BLaER1 (cell line): Measurements from ENCODE around the gene CFAP221.

Experiments used
- H3K27ac ChIP-seq: shearing (Covaris generic); formaldehyde crosslinking; 2 replicates; pipeline ENCODE4 v1.8.1; 2022
- H3K27me3 ChIP-seq: shearing (Covaris generic); formaldehyde crosslinking; 2 replicates; pipeline ENCODE4 v1.8.1; 2022
- H3K36me3 ChIP-seq: shearing (Covaris generic); formaldehyde crosslinking; 2 replicates; pipeline ENCODE4 v1.8.1; 2022
- H3K4me1 ChIP-seq: shearing (Covaris generic); formaldehyde crosslinking; 2 replicates; pipeline ENCODE4 v1.8.1; 2022
- H3K4me2 ChIP-seq: shearing (Covaris generic); formaldehyde crosslinking; 2 replicates; pipeline ENCODE4 v1.8.1; 2022
- H3K4me3 ChIP-seq: shearing (Covaris generic); formaldehyde crosslinking; 2 replicates; pipeline ENCODE4 v1.8.1; 2022
- H3K9ac ChIP-seq: shearing (Covaris generic); formaldehyde crosslinking; 2 replicates; pipeline ENCODE4 v1.8.1; 2022
- H3K9me3 ChIP-seq: shearing (Covaris generic); formaldehyde crosslinking; 2 replicates; pipeline ENCODE4 v1.8.1; 2022
- H4K20me1 ChIP-seq: shearing (Covaris generic); formaldehyde crosslinking; 2 replicates; pipeline ENCODE4 v1.8.1; 2022
- Cebpa-rat ChIP-seq: shearing (Covaris generic); IDR thresholded peaks from 2 replicates; pipeline ENCODE4 v1.8.1; 2022

CFAP221 gene

GRCh38 chr2:119580550-119581072 is 36.4 kb downstream of the CFAP221 start:
- no peak for TF ChIP-seq Cebpa-rat
- H3K4me2 ChIP-seq, result no peak overlapping the region
- H3K9ac ChIP-seq, result no peak overlapping the region
- no peaks in the 10 kb centered on the region for H4K20me1 ChIP-seq
- no peaks in the 10 kb centered on the region for H3K36me3 ChIP-seq
- no peaks in the 10 kb centered on the region for H3K27me3 ChIP-seq
- no peaks in the 10 kb centered on the region for H3K4me1 ChIP-seq
- H3K4me3 ChIP-seq, result no peak overlapping the region
- no peak overlapping the region for H3K27ac ChIP-seq
- H3K9me3 ChIP-seq, result peaks cover 8% of the 10 kb centered on the region

DNA sequence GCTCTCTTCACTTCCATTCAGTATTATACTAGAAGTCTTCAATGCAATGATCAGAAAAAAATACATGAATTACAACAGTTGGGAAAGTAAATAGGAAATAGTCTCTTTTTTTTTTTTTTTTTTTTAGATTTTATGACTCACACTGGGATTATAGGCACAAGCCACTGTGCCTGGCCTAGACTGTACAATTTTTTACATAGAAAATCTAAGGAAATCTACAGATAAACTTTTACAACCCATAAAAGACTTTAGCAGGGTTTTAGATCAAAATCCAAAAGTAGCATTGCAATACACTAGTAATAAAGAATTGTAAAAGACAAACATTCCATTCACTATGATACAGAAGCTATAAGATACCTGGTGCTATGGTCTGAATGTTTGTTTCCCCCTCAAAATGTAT is 39.0 kb downstream of the CFAP221 start:
- H3K27me3 ChIP-seq, result no peaks in the 10 kb centered on the region
- no peaks in the 10 kb centered on the region for H3K36me3 ChIP-seq
- no peak for TF ChIP-seq Cebpa-rat
- H3K4me3 ChIP-seq, result no peak overlapping the region
- no peaks in the 10 kb centered on the region for H4K20me1 ChIP-seq
- no peak overlapping the region for H3K9ac ChIP-seq
- H3K27ac ChIP-seq, result no peak overlapping the region
- H3K4me1 ChIP-seq, result peaks cover 7% of the 10 kb centered on the region
- peaks cover 8% of the 10 kb centered on the region for H3K9me3 ChIP-seq
- H3K4me2 ChIP-seq, result no peak overlapping the region

DNA sequence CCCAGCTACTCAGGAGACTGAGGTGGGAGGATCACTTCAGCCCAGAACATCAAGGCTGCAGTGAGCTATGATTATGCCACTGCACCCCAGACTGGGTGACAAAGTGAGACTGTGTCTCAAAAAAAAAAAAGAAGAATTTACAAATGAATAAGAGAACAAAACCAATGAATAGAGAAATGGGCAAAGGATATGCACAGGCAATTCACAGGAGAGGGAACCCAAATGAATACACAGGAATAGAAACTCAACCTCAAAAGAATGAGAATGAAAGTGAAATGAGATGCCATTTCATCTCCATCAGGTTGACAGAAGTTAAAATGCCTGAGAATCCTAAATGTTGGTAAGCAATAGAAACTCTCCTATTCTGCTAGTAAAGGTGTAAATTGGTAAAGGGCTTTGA is 40.2 kb downstream of the CFAP221 start:
- Histone ChIP-seq H4K20me1 (no peaks in the 10 kb centered on the region), H3K4me2 (no peak overlapping the region), H3K4me3 (no peak overlapping the region), H3K4me1 (peaks cover 7% of the 10 kb centered on the region), H3K27ac (no peak overlapping the region), H3K36me3 (no peaks in the 10 kb centered on the region), H3K9me3 (peaks cover 8% of the 10 kb centered on the region), H3K9ac (no peak overlapping the region), H3K27me3 (no peaks in the 10 kb centered on the region)
- TF ChIP-seq Cebpa-rat, result no peak

DNA sequence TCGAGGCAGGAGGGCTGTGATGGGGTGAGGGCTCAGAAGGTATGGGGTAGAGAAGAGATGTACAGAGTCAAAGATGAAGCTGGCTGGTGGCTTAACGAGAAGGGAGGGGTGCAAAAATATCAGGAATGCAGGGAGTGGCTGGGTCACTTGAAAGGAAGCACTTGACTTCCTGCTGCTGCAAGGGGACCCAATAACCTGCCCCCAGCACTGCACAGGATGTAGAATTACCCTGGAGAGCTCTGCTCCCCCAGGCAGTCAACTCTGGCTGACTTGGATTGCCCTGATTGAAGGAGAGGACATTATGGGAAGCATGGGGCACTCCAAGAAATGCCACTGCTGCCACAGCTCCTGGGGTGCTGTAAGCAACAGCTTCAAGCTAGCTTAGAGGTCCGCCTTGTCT is 41.8 kb downstream of the CFAP221 start:
- Histone ChIP-seq H3K27me3 (no peaks in the 10 kb centered on the region), H3K9ac (no peak overlapping the region), H3K4me3 (no peak overlapping the region), H4K20me1 (no peaks in the 10 kb centered on the region), H3K27ac (no peak overlapping the region), H3K4me1 (peaks cover 7% of the 10 kb centered on the region), H3K9me3 (peaks cover 8% of the 10 kb centered on the region), H3K36me3 (no peaks in the 10 kb centered on the region), H3K4me2 (peak overlapping the region; percentile 25; the same call in 1 of the 2 replicates)
- TF ChIP-seq Cebpa-rat, result no peak

DNA sequence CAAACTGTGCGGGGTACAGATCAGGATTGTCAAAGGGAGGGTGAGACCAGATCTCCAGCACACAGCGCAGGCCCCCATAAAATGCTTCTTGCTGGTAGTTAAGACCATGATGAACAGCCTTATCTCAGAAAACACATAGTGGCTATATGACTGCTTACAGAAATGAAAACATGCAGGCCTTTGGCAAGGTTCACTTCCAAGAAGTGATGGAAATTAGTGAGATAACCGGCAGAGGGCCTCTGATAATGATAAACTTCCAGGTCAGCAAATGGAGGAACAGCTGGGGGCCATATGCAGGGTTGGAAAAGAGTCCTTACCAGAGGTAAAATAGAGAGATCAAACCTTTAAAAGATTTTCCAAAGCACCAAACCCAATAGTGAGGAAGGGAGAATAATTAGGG is 46.6 kb downstream of the CFAP221 start:
- H3K27me3 ChIP-seq, result no peaks in the 10 kb centered on the region
- no peak overlapping the region for H3K4me3 ChIP-seq
- H3K27ac ChIP-seq, result no peak overlapping the region
- H3K4me2 ChIP-seq, result no peak overlapping the region
- H3K4me1 ChIP-seq, result peaks cover 4% of the 10 kb centered on the region
- no peaks in the 10 kb centered on the region for H4K20me1 ChIP-seq
- H3K9me3 ChIP-seq, result no peaks in the 10 kb centered on the region
- H3K9ac ChIP-seq, result no peak overlapping the region
- no peak for TF ChIP-seq Cebpa-rat
- H3K36me3 ChIP-seq, result no peaks in the 10 kb centered on the region

DNA sequence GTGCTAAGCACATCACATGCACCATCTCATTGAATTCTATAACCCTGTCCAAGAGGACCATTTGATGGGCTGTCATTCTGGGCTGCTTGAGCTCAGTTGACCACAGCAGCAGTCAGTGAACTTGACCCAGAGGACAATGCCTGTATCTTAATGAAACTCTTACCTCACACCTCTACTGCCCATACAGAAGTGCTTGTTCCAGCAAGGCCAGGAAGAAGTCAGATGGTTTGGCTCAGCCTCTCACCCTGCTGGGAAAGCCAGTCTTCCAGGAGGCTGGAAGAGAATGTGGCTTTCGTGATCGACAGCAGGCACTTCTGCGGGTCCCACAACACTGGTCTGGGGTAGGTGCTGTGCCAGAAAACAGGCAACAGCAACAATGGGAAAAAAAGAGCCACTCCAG is 47.3 kb downstream of the CFAP221 start:
- Histone ChIP-seq H3K4me1 (no peaks in the 10 kb centered on the region), H3K9ac (no peak overlapping the region), H3K4me2 (no peak overlapping the region), H3K4me3 (no peak overlapping the region), H3K36me3 (no peaks in the 10 kb centered on the region), H4K20me1 (no peaks in the 10 kb centered on the region), H3K27me3 (no peaks in the 10 kb centered on the region), H3K9me3 (no peaks in the 10 kb centered on the region), H3K27ac (no peak overlapping the region)
- no peak for TF ChIP-seq Cebpa-rat

- Histone ChIP-seq H3K9ac (no peak overlapping the region), H3K27ac (no peak overlapping the region), H3K27me3 (no peaks in the 10 kb centered on the region), H3K4me3 (no peak overlapping the region), H3K4me2 (no peak overlapping the region), H4K20me1 (no peaks in the 10 kb centered on the region), H3K36me3 (no peaks in the 10 kb centered on the region), H3K9me3 (no peaks in the 10 kb centered on the region), H3K4me1 (no peaks in the 10 kb centered on the region)
- TF ChIP-seq Cebpa-rat, result no peak
Observed at GRCh38 chr2:119592436-119592835, 48.2 kb downstream of the CFAP221 start.

GRCh38 chr2:119596638-119597037 is 52.4 kb downstream of the CFAP221 start:
- no peaks in the 10 kb centered on the region for H3K9me3 ChIP-seq
- H3K36me3 ChIP-seq, result no peaks in the 10 kb centered on the region
- H4K20me1 ChIP-seq, result no peaks in the 10 kb centered on the region
- no peak overlapping the region for H3K4me3 ChIP-seq
- H3K27me3 ChIP-seq, result no peaks in the 10 kb centered on the region
- no peak overlapping the region for H3K27ac ChIP-seq
- H3K4me2 ChIP-seq, result no peak overlapping the region
- no peak overlapping the region for H3K9ac ChIP-seq
- no peak for TF ChIP-seq Cebpa-rat
- no peaks in the 10 kb centered on the region for H3K4me1 ChIP-seq

- Histone ChIP-seq H3K27me3 (no peaks in the 10 kb centered on the region), H3K36me3 (no peaks in the 10 kb centered on the region), H3K4me1 (no peaks in the 10 kb centered on the region), H4K20me1 (no peaks in the 10 kb centered on the region), H3K9ac (no peak overlapping the region), H3K4me2 (no peak overlapping the region), H3K9me3 (no peaks in the 10 kb centered on the region), H3K4me3 (no peak overlapping the region), H3K27ac (no peak overlapping the region)
- TF ChIP-seq Cebpa-rat, result no peak
Observed at GRCh38 chr2:119598596-119599263, 54.5 kb downstream of the CFAP221 start.

GRCh38 chr2:119599384-119599783 is 55.1 kb downstream of the CFAP221 start:
- Histone ChIP-seq H3K36me3 (no peaks in the 10 kb centered on the region), H3K9me3 (no peaks in the 10 kb centered on the region), H3K9ac (no peak overlapping the region), H4K20me1 (no peaks in the 10 kb centered on the region), H3K27ac (no peak overlapping the region), H3K4me2 (no peak overlapping the region), H3K4me1 (no peaks in the 10 kb centered on the region), H3K4me3 (no peak overlapping the region), H3K27me3 (no peaks in the 10 kb centered on the region)
- no peak for TF ChIP-seq Cebpa-rat

GRCh38 chr2:119605096-119605495 is 60.8 kb downstream of the CFAP221 start:
- Histone ChIP-seq H3K4me1 (no peaks in the 10 kb centered on the region), H3K9ac (no peak overlapping the region), H4K20me1 (no peaks in the 10 kb centered on the region), H3K36me3 (no peaks in the 10 kb centered on the region), H3K4me2 (no peak overlapping the region), H3K4me3 (no peak overlapping the region), H3K9me3 (no peaks in the 10 kb centered on the region), H3K27ac (no peak overlapping the region), H3K27me3 (no peaks in the 10 kb centered on the region)
- no peak for TF ChIP-seq Cebpa-rat
